Stimulated activated CD8-positive, alpha-beta memory T cell treated with anti-CD3 and anti-CD28 coated beads, Interleukin-12 subunit alpha, Interleukin-12 subunit beta, amount 100 ng/mL, for 4 hours (primary cell): ENCODE results near the gene KIAA0232.
"Not testable (repeated sequence)": the region's sequence is repeated elsewhere in the genome, so short reads cannot be mapped to it uniquely, and the experiment has no call there.

Source experiments
- DNase-seq: peaks from one replicate; pipeline ENCODE4 v3.0.0-alpha.2; 2020; ENCODE audit warnings: low read depth

KIAA0232 gene

GRCh38 chr4:6887591-6888371 is 105.3 kb downstream of the KIAA0232 start:
- no peak for DNase-seq

GRCh38 chr4:6888506-6889071 is 106.1 kb downstream of the KIAA0232 start:
- no peak for DNase-seq

GRCh38 chr4:6889101-6889735 is 106.7 kb downstream of the KIAA0232 start:
- no peak for DNase-seq

GRCh38 chr4:6889736-6890324 is 107.3 kb downstream of the KIAA0232 start:
- no peak for DNase-seq

- DNase-seq = no peak
Measured at GRCh38 chr4:6890358-6890757, 107.8 kb downstream of the KIAA0232 start.

GRCh38 chr4:6890971-6891370 is 108.4 kb downstream of the KIAA0232 start:
- not testable (repeated sequence) for DNase-seq

- no peak for DNase-seq
Measured at GRCh38 chr4:6891436-6892170, 109.1 kb downstream of the KIAA0232 start.

GRCh38 chr4:6892190-6892908 is 109.8 kb downstream of the KIAA0232 start:
- no peak for DNase-seq

- no peak for DNase-seq
Measured at GRCh38 chr4:6892909-6893202, 110.3 kb downstream of the KIAA0232 start.

GRCh38 chr4:6893449-6894085 is 111.0 kb downstream of the KIAA0232 start:
- DNase-seq = no peak

GRCh38 chr4:6894086-6894478 is 111.6 kb downstream of the KIAA0232 start:
- DNase-seq = no peak

- no peak for DNase-seq
Measured at GRCh38 chr4:6894528-6895498, 112.3 kb downstream of the KIAA0232 start.

- no peak for DNase-seq
Measured at GRCh38 chr4:6896035-6896434, 113.5 kb downstream of the KIAA0232 start.

GRCh38 chr4:6898763-6899162 is 116.2 kb downstream of the KIAA0232 start:
- no peak for DNase-seq

- DNase-seq = no peak
Measured at GRCh38 chr4:6900181-6900812, 117.8 kb downstream of the KIAA0232 start.

GRCh38 chr4:6900956-6901355 is 118.4 kb downstream of the KIAA0232 start:
- DNase-seq = no peak

- no peak for DNase-seq
Measured at GRCh38 chr4:6901669-6902317, 119.3 kb downstream of the KIAA0232 start.

- no peak for DNase-seq
Measured at GRCh38 chr4:6902318-6903042, 120.0 kb downstream of the KIAA0232 start.
